ENCODE data around the gene KDR.

GRCh38 chr4:55161739-55162138 lies 36.3 kb upstream of the KDR start:
- TF ChIP-seq, protein P1, sequence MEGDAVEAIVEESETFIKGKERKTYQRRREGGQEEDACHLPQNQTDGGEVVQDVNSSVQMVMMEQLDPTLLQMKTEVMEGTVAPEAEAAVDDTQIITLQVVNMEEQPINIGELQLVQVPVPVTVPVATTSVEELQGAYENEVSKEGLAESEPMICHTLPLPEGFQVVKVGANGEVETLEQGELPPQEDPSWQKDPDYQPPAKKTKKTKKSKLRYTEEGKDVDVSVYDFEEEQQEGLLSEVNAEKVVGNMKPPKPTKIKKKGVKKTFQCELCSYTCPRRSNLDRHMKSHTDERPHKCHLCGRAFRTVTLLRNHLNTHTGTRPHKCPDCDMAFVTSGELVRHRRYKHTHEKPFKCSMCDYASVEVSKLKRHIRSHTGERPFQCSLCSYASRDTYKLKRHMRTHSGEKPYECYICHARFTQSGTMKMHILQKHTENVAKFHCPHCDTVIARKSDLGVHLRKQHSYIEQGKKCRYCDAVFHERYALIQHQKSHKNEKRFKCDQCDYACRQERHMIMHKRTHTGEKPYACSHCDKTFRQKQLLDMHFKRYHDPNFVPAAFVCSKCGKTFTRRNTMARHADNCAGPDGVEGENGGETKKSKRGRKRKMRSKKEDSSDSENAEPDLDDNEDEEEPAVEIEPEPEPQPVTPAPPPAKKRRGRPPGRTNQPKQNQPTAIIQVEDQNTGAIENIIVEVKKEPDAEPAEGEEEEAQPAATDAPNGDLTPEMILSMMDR (IDR thresholded peaks at IDR 0.05): no peak
- TF ChIP-seq EZH2phosphoT487 (IDR thresholded peaks at IDR 0.05): no peak

Measured in neural progenitor cell (in vitro differentiated cells).